Calu3 (cell line): ENCODE measurements around the gene ACOXL. TPM values are rescaled to one million over a fixed set of nuclear protein-coding genes. Genes with fewer than 3 reads are reported as not detected.

ENCODE experiments used
- BruUV-seq: library from RNA; stranded (reverse); fragments of 400-500 nt; replicated peaks from 2 replicates; lab custom pipeline; 2021; lab: Mats Ljungman, UMichigan
- CTCF ChIA-PET: fragments of 300-600 bp; sonication (Branson Sonifier 250); formaldehyde crosslinking; loops from one replicate; lab custom pipeline; 2022; ENCODE audit warnings: antibody characterized with exemption; lab: Charles Lee
- DNase-seq: peaks from one replicate; pipeline ENCODE4 v3.0.0; 2022
- H3K27ac Mint-ChIP-seq: one replicate; pipeline ENCODE4 v1.8.0; 2022; ENCODE audit warnings: mixed read lengths; ENCODE audit not compliant: unreplicated experiment
- H3K27me3 Mint-ChIP-seq: one replicate; pipeline ENCODE4 v1.8.0; 2022; ENCODE audit warnings: mixed read lengths; ENCODE audit not compliant: unreplicated experiment
- H3K36me3 Mint-ChIP-seq: one replicate; pipeline ENCODE4 v1.8.0; 2022; ENCODE audit warnings: mild to moderate bottlenecking, moderate library complexity, mixed read lengths; ENCODE audit not compliant: insufficient read depth, unreplicated experiment
- H3K4me1 Mint-ChIP-seq: one replicate; pipeline ENCODE4 v1.8.0; 2022; ENCODE audit warnings: mild to moderate bottlenecking, low read depth, mixed read lengths; ENCODE audit not compliant: unreplicated experiment
- H3K4me3 Mint-ChIP-seq: one replicate; pipeline ENCODE4 v1.8.0; 2022; ENCODE audit warnings: mild to moderate bottlenecking, low read depth, moderate library complexity, mixed read lengths; ENCODE audit not compliant: unreplicated experiment
- H3K9me3 Mint-ChIP-seq: one replicate; pipeline ENCODE4 v1.8.0; 2022; ENCODE audit warnings: low read depth, mixed read lengths; ENCODE audit not compliant: unreplicated experiment
- intact Hi-C: fragments of 100-400 bp; cut with micrococcal nuclease; formaldehyde crosslinking; loops from one replicate; pipeline ENCODE4 v1.10.0; 2022; ENCODE audit not compliant: unreplicated experiment
- total RNA-seq: library from RNA; stranded (reverse); gene quantifications from 2 replicates; pipeline ENCODE4 v1.2.3, GENCODE V29; 2022
- TF ChIP-seq, protein P1 (sequence below): fragments of 200-600 bp; IDR thresholded peaks from one replicate; pipeline ENCODE4 v1.8.0; 2022; ENCODE audit warnings: antibody characterized with exemption; ENCODE audit not compliant: unreplicated experiment

The ACOXL gene
- total RNA-seq, 1 experiment from 2014 or later = 2.7 TPM

DNA sequence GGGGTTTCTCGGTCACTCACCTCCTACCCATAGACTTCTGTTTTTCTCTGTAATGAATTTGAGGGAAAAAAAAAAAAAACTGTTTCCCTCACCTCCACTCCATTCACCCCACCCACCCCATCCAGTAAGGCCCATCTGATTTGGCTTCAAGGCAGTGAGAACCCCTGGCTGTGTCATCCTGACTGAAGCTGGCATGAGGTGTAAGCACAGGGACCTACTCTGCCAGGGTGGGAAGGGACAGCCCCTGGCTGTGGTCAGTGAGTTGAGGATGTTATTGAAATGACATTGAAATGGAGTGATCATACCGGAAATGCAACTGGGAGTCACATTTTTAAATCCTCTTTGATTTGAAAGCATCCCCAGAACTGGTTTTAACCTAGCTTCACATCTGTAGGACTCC lies 369.2 kb downstream of the ACOXL start:
- H3K27me3 Mint-ChIP-seq = no peaks in the 10 kb centered on the region
- intact Hi-C loops = loop anchor here (2.0 kb wide), 1 partner anchor 69 kb away; no protein-coding TSS in a partner anchor
- no peaks in the 10 kb centered on the region for H3K4me1 Mint-ChIP-seq
- CTCF ChIA-PET = no interaction called here
- TF ChIP-seq, protein P1, sequence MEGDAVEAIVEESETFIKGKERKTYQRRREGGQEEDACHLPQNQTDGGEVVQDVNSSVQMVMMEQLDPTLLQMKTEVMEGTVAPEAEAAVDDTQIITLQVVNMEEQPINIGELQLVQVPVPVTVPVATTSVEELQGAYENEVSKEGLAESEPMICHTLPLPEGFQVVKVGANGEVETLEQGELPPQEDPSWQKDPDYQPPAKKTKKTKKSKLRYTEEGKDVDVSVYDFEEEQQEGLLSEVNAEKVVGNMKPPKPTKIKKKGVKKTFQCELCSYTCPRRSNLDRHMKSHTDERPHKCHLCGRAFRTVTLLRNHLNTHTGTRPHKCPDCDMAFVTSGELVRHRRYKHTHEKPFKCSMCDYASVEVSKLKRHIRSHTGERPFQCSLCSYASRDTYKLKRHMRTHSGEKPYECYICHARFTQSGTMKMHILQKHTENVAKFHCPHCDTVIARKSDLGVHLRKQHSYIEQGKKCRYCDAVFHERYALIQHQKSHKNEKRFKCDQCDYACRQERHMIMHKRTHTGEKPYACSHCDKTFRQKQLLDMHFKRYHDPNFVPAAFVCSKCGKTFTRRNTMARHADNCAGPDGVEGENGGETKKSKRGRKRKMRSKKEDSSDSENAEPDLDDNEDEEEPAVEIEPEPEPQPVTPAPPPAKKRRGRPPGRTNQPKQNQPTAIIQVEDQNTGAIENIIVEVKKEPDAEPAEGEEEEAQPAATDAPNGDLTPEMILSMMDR = no peak
- no peak overlapping the region for H3K27ac Mint-ChIP-seq
- BruUV-seq = no TSS peak
- no peaks in the 10 kb centered on the region for H3K36me3 Mint-ChIP-seq
- H3K4me3 Mint-ChIP-seq = no peak overlapping the region
- no peaks in the 10 kb centered on the region for H3K9me3 Mint-ChIP-seq
- DNase-seq = no peak

- intact Hi-C loops = no loop called here
- no peak for DNase-seq
Observed at GRCh38 chr2:111102216-111102615, 369.8 kb downstream of the ACOXL start.

GRCh38 chr2:111105926-111106325 lies 373.6 kb downstream of the ACOXL start:
- Mint-ChIP-seq H3K9me3 (no peaks in the 10 kb centered on the region), H3K27ac (no peak overlapping the region), H3K4me3 (no peak overlapping the region), H3K36me3 (no peaks in the 10 kb centered on the region), H3K27me3 (no peaks in the 10 kb centered on the region), H3K4me1 (no peaks in the 10 kb centered on the region)
- no peak for DNase-seq
- TF ChIP-seq, protein P1 = no peak
- no TSS peak for BruUV-seq
- intact Hi-C loops = no loop called here
- CTCF ChIA-PET = no interaction called here

More at GRCh38 chr2:111102216-111102615, 369.8 kb downstream of the ACOXL start:
- BruUV-seq = no TSS peak
- CTCF ChIA-PET = interaction anchor here (0.7 kb wide), 1 partner anchor 248 kb away, joined by 3 read pairs; no protein-coding TSS in a partner anchor
- H3K4me3 Mint-ChIP-seq = no peak overlapping the region
- H3K27me3 Mint-ChIP-seq = no peaks in the 10 kb centered on the region
- H3K36me3 Mint-ChIP-seq = no peaks in the 10 kb centered on the region
- no peaks in the 10 kb centered on the region for H3K9me3 Mint-ChIP-seq
- H3K4me1 Mint-ChIP-seq = no peaks in the 10 kb centered on the region
- H3K27ac Mint-ChIP-seq = no peak overlapping the region
- TF ChIP-seq, protein P1 = no peak

GRCh38 chr2:111106706-111107105 lies 374.3 kb downstream of the ACOXL start:
- H3K4me1 Mint-ChIP-seq = no peaks in the 10 kb centered on the region
- CTCF ChIA-PET = no interaction called here
- no peaks in the 10 kb centered on the region for H3K27me3 Mint-ChIP-seq
- no peak overlapping the region for H3K27ac Mint-ChIP-seq
- intact Hi-C loops = no loop called here
- no peak overlapping the region for H3K4me3 Mint-ChIP-seq
- no TSS peak for BruUV-seq
- no peak for DNase-seq
- TF ChIP-seq, protein P1 = no peak
- H3K9me3 Mint-ChIP-seq = no peaks in the 10 kb centered on the region
- no peaks in the 10 kb centered on the region for H3K36me3 Mint-ChIP-seq
